SU-DHL-6 (cell line): ENCODE results near the gene ZFR2.

Experiments
- H2AFZ ChIP-seq: fragments of 200-600 bp; sonication (generic); 2 replicates; pipeline ENCODE4 v1.6.1; 2014; ENCODE audit warnings: low read depth, mild to moderate bottlenecking, moderate library complexity, mixed read lengths, antibody characterized with exemption, low read length; ENCODE audit not compliant: severe bottlenecking
- H3F3A ChIP-seq: fragments of 200-600 bp; shearing (Covaris generic); 2 replicates; pipeline ENCODE4 v1.6.0; 2016; ENCODE audit warnings: antibody characterized with exemption, mild to moderate bottlenecking; ENCODE audit not compliant: insufficient read depth
- H3K27ac ChIP-seq: fragments of 200-600 bp; sonication (generic); 2 replicates; pipeline ENCODE4 v1.5.1; 2016; ENCODE audit warnings: low read depth, mild to moderate bottlenecking, low read length, moderate library complexity, mixed read lengths
- H3K27me3 ChIP-seq: fragments of 200-600 bp; sonication (generic), shearing (Covaris generic); 2 replicates; pipeline ENCODE4 v1.6.0; 2014; ENCODE audit warnings: mild to moderate bottlenecking, low read length
- H3K36me3 ChIP-seq: fragments of 200-600 bp; sonication (generic); 2 replicates; pipeline ENCODE4 v1.6.1; 2014; ENCODE audit warnings: mild to moderate bottlenecking, low read length, mixed read lengths
- H3K4me2 ChIP-seq: fragments of 300-600, 200-600 bp; shearing (Covaris generic), sonication (generic); 2 replicates; pipeline ENCODE4 v1.6.0; 2014; ENCODE audit warnings: low read length, low read depth, mild to moderate bottlenecking; ENCODE audit not compliant: poor library complexity, severe bottlenecking
- H3K4me3 ChIP-seq: fragments of 200-600 bp; sonication (generic); 2 replicates; pipeline ENCODE4 v1.5.1; 2014; ENCODE audit warnings: antibody characterized with exemption, low read length, mild to moderate bottlenecking, mixed read lengths; ENCODE audit not compliant: insufficient read depth, poor library complexity, severe bottlenecking
- H3K79me2 ChIP-seq: fragments of 200-600 bp; sonication (generic); 2 replicates; pipeline ENCODE4 v1.6.1; 2014; ENCODE audit warnings: mild to moderate bottlenecking, low read length, moderate library complexity; ENCODE audit not compliant: insufficient read depth
- H3K9ac ChIP-seq: fragments of 200-600 bp; sonication (generic); 2 replicates; pipeline ENCODE4 v1.7.0; 2014; ENCODE audit warnings: mild to moderate bottlenecking, low read length
- H3K9me2 ChIP-seq: fragments of 200-600 bp; sonication (generic); replicated peaks from 2 replicates; pipeline ENCODE4 v1.6.1; 2014; ENCODE audit warnings: low read length; ENCODE audit not compliant: insufficient read depth
- H3K9me3 ChIP-seq: fragments of 200-600 bp; sonication (generic); 2 replicates; pipeline ENCODE4 v1.6.1; 2014; ENCODE audit warnings: low read length, mixed read lengths; ENCODE audit not compliant: insufficient read depth
- H4K20me1 ChIP-seq: fragments of 200-600 bp; sonication (generic); 2 replicates; pipeline ENCODE4 v1.6.1; 2014; ENCODE audit warnings: low read depth, mild to moderate bottlenecking, antibody characterized with exemption, low read length, moderate library complexity, mixed read lengths
- EZH2phosphoT487 ChIP-seq: fragments of 200-600 bp; sonication (generic), shearing (Covaris generic); conservative IDR thresholded peaks from 2 replicates; pipeline ENCODE4 v1.6.1; 2018; ENCODE audit warnings: mild to moderate bottlenecking, antibody characterized with exemption, low read length, moderate library complexity, mixed read lengths
- TF ChIP-seq, protein P1 (sequence below): fragments of 200-600 bp; sonication (generic); IDR thresholded peaks from one replicate; pipeline ENCODE4 v1.5.1; 2017; ENCODE audit warnings: antibody characterized with exemption, mild to moderate bottlenecking, low read length, moderate library complexity; ENCODE audit not compliant: insufficient read depth, poor library complexity, severe bottlenecking

Gene ZFR2

DNA sequence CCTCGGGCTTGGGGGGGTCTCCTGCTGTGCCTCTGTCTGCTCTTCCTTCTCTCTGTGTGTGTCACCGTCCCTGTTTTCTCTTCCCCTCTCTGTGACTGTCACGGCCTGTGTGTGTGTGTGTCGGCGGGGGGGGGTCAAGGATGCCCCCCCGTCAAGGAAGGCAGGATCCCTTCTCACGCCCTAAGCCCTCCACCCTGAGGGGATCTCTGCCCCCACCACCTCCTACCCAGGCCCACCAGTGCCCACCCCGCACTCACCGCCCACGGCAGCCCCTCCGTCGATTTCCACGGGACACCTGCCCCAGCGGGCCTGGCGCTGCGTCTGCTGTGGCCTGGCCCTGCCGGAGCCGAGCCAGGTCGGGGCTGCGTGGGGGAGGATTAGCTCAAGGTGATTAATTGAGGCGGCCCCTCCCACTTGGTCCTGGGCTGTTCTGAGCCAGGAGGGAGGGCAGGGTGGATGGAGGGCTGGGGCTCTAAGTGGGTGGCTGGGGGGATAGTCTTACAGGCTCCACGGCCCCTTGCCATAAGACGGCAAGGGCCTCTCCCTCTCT is 96.9 kb downstream of the ZFR2 start, which contains the start of gene RAX2:
TSS of gene RAX2 (minus strand) at position 323 of the 550 bp plus-strand sequence. CDS start 486 bp downstream, outside the sequence.
- H4K20me1 ChIP-seq: no peaks in the 10 kb centered on the region
- H3F3A ChIP-seq: no peaks in the 10 kb centered on the region
- H3K36me3 ChIP-seq: no peaks in the 10 kb centered on the region
- no peaks in the 10 kb centered on the region for H3K79me2 ChIP-seq
- no peak within 1 kb of the TSS for H3K27ac ChIP-seq
- H3K4me3 ChIP-seq: no peak within 1 kb of the TSS
- no peak within 1 kb of the TSS for H2AFZ ChIP-seq
- TF ChIP-seq, protein P1, sequence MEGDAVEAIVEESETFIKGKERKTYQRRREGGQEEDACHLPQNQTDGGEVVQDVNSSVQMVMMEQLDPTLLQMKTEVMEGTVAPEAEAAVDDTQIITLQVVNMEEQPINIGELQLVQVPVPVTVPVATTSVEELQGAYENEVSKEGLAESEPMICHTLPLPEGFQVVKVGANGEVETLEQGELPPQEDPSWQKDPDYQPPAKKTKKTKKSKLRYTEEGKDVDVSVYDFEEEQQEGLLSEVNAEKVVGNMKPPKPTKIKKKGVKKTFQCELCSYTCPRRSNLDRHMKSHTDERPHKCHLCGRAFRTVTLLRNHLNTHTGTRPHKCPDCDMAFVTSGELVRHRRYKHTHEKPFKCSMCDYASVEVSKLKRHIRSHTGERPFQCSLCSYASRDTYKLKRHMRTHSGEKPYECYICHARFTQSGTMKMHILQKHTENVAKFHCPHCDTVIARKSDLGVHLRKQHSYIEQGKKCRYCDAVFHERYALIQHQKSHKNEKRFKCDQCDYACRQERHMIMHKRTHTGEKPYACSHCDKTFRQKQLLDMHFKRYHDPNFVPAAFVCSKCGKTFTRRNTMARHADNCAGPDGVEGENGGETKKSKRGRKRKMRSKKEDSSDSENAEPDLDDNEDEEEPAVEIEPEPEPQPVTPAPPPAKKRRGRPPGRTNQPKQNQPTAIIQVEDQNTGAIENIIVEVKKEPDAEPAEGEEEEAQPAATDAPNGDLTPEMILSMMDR: no peak
- TF ChIP-seq EZH2phosphoT487: no peak
- no peaks in the 10 kb centered on the region for H3K9me3 ChIP-seq
- H3K9ac ChIP-seq: no peak within 1 kb of the TSS
- H3K27me3 ChIP-seq: no peaks in the 10 kb centered on the region
- H3K9me2 ChIP-seq: no peaks in the 10 kb centered on the region
- no peak within 1 kb of the TSS for H3K4me2 ChIP-seq

DNA sequence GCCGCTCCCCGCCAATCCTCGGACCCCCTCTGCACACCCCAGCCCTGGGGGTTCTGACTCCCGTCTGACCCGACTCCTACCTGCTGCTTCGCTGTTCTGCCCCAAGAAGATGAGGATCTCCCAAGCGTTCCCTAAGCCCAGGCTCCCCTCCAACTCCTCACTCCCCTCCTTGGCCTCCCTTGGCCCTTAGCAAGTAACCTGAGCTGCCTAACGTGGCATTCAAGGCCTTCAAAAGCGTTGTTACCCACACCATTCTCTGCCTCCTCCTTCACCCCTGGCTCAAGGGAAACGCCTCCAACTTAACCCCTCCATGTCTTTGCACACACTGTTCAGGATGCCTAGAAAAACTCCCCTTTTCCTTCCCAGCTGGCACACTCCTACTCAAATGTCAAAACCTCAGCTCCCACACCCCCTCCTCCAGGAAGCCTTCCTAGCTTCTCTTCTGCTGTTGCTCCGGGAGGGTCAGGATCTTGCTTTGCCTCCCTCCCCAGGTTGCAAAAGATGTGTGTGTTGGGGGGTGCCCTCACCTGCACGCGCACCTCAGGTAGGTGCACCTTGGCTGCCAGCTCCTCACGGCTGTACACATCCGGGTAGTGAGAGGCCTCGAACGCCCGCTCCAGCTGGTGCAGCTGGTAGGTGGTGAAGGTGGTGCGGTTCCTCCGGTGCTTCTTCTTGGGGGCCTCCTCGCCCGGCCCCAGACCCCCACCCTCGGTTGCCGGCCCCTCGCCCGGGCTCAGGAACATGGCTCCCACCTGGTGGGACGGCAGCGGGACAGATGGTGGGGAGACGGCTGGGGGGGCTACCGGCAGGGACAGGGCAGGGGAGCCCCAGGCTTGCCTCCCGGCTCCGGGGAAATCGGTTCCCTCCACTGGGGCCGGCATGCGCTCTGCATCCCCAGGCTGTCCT is 97.6 kb downstream of the ZFR2 start:
- Histone ChIP-seq H3K4me3 (no peak overlapping the region), H3K9me2 (no peaks in the 10 kb centered on the region), H3K4me2 (no peak overlapping the region), H3K36me3 (no peaks in the 10 kb centered on the region), H3F3A (no peaks in the 10 kb centered on the region), H3K9me3 (no peaks in the 10 kb centered on the region), H3K79me2 (no peaks in the 10 kb centered on the region), H4K20me1 (no peaks in the 10 kb centered on the region), H2AFZ (no peak overlapping the region), H3K27me3 (no peaks in the 10 kb centered on the region), H3K27ac (no peak overlapping the region), H3K9ac (no peak overlapping the region)
- no peak for TF ChIP-seq EZH2phosphoT487
- TF ChIP-seq, protein P1: no peak

DNA sequence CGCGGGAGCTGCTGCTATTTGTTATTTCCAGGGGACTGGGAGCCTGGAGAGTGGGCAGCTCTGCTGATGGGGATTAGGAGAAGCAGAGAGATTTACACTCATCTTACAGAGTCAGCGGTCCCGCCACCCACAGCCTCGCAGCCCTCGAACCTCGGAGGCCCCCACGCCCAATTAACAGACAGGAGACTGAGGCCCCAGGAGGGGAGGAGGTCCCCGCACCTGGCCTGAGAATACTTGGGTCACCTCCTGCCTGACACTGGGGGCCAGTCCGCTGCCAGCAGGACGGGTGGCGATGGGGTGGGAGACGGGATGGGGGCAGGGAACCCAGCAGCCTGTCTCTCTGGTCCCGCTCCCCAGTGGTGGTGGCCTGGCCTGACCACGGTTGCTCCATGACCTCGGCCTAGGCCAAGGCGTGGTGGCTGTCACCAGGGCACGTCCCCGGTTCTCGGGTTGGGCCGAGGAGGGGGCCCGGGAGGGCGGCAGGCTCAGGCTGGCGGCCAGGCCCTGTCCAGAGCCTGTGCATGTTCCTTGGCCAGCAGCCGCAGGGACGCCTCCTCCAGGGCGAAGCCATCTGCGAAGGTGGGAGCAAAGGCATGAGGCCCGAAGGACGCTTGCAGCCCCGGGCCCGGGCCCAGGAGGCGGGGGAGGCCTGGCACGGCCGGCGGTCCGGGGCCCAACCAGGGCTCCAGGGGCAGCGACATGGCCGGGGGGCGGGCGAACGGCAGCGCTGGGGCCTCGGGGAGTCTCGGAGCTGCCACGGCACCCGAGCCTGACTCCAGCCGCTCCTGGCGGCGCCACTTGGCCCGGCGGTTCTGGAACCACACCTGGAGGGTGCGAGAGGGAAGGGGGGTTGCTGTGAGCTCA is 98.5 kb downstream of the ZFR2 start:
- Histone ChIP-seq H3K9me2 (no peaks in the 10 kb centered on the region), H3K27ac (no peak overlapping the region), H2AFZ (no peak overlapping the region), H3F3A (no peaks in the 10 kb centered on the region), H3K36me3 (no peaks in the 10 kb centered on the region), H3K27me3 (no peaks in the 10 kb centered on the region), H3K4me3 (no peak overlapping the region), H3K79me2 (no peaks in the 10 kb centered on the region), H4K20me1 (no peaks in the 10 kb centered on the region), H3K9me3 (no peaks in the 10 kb centered on the region), H3K9ac (no peak overlapping the region), H3K4me2 (no peak overlapping the region)
- TF ChIP-seq EZH2phosphoT487: no peak
- TF ChIP-seq, protein P1: no peak
